HG03139 (cell line): Measurements from ENCODE around the gene GPR149.
"Not testable (repeated sequence)": the region's sequence is repeated elsewhere in the genome, so short reads cannot be mapped to it uniquely, and the experiment has no call there.

Experiments
- ATAC-seq: cut with Tn5 transposase; IDR thresholded peaks from one replicate; pipeline ENCODE4 v1.9.1; 2021; ENCODE audit not compliant: unreplicated experiment

GPR149 gene, protein sequence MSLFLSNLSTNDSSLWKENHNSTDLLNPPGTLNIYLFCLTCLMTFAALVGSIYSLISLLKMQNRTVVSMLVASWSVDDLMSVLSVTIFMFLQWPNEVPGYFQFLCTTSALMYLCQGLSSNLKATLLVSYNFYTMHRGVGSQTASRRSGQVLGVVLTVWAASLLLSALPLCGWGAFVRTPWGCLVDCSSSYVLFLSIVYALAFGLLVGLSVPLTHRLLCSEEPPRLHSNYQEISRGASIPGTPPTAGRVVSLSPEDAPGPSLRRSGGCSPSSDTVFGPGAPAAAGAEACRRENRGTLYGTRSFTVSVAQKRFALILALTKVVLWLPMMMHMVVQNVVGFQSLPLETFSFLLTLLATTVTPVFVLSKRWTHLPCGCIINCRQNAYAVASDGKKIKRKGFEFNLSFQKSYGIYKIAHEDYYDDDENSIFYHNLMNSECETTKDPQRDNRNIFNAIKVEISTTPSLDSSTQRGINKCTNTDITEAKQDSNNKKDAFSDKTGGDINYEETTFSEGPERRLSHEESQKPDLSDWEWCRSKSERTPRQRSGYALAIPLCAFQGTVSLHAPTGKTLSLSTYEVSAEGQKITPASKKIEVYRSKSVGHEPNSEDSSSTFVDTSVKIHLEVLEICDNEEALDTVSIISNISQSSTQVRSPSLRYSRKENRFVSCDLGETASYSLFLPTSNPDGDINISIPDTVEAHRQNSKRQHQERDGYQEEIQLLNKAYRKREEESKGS

DNA sequence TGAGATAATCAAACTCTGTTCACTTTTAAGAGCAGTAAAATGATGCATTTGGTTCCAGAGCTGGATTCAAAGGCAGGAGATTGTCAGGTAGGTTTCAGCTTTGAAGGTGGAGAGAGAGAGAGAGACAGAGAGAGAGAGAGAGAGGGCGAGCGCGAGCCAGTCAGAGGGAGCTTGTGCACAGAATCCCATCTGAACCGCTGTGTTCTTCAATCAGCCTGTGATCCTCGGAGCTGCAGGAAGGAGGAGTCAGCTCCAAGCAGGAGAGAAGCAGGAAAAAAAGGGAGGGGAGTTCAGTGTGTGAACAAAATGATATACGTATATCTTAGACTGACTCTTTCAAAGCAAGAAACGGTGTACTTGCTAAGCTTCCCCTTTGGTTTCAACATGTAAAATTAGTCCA is at the start of gene GPR149:
Gene GPR149 (minus strand): TSS at position 177 of the 400 bp plus-strand sequence. CDS start 575 bp downstream, outside the sequence.
- ATAC-seq: no peak

DNA sequence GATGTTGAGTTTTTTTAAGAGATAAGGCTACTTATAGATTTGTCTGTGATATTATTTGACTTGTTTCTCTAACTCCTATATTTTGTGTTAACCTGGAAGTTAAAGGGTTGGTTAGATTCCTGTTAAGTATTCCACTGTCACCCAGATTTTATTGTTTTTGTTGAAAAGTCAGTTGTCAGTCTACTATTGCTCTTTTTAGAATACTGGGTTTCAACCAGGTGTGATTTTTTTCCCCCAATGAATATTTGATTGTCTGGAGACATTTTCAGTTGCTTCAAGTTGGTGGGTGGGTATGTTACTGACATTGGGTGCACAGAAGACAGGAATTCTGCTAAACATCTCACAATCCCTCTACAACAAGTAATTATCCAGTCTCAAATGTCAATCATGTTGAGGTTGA is 43.8 kb upstream of the GPR149 start:
- no peak for ATAC-seq

DNA sequence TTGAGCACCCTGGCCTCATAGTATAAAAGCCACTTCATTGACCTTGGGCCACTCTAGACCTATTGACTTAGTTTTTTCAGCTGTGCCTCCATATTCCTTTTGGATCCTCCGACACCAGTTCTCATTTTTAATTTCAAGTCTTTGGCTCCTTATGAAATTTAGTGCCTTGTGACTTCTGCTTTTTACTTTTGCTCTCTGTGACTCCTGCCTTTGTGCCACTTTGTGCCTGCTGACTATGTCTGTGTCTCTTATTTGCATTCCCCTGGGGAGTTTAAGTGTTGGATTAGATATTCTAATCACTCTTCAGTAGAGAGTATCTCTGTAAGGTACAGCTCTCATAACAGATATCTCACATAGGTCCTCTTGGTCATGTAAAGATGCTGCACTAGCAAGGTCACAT is 39.6 kb upstream of the GPR149 start:
- no peak for ATAC-seq

DNA sequence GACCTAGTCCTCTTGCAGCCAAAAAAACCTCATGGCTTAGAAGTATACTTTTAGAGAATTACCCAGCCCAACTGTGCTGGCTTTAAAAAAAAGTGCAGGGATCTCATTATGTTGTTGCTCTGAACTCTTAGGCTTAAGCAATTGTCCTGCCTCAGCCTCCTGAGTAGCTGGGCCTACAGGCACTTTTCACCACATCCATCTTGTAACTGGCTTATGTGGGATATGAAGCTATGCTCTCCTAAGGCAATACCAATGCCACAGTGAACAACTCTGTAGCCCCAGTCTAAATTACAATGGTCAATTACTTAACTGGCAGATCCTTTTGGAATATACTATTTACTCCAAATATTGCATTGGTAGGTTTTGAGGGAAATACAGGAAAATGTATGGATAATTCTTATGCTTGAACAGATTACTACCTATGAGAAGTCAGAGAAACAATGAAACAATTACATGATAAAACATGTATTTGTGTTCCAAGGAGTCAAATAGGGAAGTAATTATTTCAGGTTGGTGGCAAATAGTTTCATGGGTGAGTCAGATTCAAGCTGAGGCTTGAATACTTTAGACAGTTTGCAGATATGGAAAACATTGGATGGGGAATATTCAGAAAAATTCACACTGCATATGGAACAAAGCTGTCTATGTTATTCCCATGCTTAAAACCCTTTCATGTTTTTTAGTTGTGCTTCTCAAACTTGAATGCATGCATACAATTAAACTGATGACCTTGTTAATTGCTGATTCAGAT is 34.6 kb upstream of the GPR149 start:
- ATAC-seq: no peak

DNA sequence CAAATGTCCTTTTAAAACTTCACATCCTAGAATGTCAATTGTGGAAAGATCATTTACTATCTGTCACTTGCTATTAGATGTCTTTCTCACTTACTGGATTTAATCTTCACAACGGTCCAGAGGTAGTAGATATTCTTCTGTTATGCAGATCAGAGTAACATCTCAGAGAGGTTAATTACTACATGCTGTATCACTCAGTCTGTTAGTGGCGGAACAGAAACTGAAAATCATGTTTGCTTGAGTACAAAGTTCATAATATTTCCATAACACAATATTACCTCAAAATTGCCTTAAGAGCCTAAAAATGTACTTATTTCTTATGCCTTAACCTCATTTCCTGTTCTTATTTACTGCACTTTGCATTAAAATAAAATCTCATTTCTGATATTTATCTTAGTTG is 28.6 kb upstream of the GPR149 start:
- ATAC-seq: no peak

DNA sequence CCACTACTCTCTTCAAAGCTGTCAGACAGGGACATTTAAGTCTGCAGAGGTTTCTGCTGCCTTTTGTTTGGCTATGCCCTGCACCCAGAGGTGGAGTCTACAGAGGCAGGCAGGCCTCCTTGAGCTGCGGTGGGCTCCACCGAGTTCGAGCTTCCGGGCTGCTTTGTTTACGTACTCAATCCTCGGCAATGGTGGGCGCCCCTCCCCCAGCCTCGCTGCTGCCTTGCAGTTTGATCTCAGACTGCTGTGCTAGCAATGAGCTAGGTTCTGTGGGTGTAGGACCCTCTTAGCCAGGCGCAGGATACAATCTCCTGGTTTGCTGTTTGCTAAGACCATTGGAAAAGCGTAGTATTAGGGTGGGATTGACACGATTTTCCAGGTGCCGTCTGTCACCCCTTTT is 9.1 kb upstream of the GPR149 start:
- ATAC-seq: not testable (repeated sequence)

DNA sequence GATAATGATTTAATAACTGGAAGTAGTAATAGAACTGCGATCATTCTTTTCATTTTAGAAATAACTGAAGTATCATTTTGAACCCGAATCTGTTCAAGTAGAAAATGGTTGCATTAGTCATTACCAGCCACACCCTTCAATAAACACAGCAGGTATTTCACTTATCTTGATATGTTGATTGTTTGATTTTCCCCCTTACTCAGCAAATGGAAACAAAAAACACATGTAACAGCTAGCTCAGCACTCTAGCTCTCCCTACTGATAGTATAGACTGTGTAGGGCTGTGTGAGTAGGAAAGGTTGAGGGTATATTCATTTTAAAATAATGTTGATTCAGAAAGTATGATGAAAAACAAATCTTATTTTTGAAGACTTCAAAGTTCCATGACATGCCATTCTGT is 1.1 kb upstream of the GPR149 start:
- no peak for ATAC-seq

DNA sequence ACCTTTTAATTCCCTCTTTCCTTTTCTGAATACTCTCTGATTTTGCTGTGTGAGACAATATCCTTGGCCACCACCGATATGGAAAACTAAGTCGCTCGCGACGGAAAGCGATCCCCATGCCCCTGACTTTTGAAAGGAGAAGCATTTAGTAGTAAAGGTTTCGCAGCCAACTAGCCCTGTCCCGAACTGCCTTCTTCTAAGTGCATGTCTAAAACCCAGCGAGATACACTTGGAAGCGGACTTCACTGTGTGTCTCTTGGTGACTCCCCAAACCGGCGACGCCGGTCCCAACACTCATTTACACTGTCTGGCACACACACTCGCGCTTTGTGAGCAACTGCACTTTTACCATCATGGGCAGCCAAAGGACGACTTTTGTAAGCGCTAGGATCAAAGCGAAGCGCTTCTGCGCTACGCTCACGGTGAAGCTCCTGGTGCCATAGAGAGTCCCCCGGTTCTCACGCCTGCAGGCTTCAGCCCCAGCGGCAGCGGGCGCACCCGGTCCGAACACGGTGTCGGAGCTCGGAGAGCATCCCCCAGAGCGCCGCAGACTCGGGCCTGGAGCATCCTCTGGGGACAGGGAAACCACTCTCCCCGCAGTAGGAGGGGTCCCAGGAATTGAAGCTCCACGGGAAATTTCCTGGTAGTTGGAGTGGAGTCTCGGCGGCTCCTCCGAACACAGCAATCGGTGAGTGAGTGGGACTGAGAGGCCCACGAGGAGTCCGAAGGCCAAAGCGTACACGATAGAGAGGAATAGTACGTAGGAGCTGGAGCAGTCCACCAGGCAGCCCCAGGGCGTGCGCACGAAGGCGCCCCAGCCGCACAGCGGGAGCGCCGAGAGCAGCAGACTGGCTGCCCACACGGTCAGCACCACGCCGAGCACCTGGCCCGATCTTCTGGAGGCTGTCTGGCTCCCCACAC is 1.4 kb downstream of the GPR149 start:
- ATAC-seq: no peak

DNA sequence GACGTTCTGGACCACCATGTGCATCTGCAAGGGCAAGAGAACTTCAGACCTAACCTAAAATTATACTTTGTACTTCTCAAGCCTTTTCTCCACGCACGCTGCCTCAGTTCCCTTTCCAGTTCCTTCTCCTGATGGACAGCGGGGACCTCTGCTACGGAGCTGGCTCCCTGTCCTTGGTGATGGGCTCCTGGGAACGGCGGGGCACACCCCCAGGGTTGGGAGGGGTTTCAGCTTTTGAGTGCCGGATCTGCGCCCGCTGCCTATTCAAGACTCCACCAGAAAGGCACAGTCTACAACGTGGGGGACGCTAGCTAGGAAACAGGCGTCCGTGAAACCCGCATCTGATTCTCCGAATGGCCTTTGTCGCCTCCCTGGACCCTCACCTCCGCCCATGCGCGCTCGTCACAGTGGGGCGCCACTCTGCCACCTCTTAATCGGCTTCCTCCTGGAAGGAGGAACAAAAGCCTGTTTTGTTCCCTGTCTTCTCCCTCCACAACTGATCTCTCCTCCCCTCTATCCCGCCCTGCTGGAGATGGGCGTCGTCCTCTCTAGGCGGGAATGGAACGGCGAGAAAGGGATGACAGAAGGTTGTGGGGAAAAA is 2.2 kb downstream of the GPR149 start:
- no peak for ATAC-seq

DNA sequence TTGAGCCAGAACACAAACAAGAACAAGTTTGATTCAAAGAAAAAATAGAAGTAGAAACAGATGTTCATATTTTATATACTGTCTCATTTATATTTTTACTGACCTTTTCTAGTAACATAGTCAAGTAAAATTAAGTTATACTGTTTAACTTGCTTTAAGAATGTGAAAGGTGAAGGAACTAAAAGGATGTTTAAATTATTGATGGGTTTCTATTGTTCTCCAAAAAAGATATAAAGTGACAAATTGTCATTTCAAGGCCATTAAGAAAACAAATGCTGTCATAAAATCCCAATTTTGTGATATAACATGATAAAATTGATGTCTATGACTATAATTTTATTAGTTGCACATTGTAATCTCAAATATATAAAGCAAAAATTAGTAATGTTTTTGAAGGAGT is 7.3 kb downstream of the GPR149 start:
- no peak for ATAC-seq

DNA sequence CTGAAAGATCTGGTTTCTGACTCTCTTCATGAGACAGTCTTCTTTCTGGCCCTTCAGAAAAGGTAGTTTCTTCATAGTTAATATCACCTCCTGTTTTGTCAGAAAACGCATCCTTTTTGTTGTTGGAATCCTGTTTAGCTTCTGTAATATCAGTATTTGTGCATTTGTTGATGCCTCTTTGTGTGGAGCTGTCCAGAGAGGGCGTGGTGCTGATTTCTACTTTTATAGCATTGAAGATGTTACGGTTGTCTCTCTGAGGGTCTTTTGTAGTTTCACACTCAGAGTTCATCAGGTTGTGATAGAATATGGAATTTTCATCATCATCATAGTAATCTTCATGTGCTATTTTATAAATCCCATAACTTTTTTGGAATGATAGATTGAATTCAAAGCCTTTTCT is 8.9 kb downstream of the GPR149 start:
- ATAC-seq: no peak

DNA sequence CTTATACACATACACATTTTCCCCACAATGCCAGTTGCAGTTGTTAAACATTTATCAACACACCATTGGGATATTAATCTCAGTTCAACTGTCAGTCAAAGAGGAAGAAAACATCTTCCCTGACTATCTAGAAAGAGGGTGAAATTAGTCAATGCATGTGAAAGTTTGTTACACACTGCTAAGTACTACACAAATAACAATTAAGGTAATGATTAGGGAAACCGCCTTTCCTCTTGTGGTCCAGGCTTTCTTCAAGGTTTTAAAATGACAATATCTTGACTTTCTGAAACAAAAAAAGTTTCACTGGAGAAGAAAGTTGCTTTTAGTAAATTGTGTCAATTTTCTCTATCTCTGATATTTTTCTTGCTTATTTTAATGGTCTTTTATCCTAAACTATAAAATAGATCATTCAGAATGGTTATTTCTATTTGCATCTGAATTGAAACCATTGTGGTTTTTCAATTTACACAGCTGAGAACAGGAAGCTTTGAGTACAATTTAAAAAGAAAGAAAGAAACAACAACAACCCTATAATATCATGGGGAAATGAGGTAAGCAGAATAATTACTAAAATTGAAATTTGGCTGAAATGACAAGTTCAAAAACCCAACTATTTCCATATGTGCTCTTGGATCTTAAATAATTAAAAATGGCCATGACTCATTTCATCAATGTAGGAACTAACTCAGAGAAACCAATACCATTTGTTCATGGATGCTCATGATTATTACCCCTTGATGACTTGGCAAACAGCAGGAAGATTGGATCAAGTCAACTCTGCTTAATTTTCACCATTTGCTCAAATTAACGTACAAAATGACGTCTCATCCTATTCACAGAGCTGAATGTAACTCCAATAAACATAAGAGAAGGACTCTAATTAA is 31.7 kb downstream of the GPR149 start:
- ATAC-seq: peak; percentile 98

DNA sequence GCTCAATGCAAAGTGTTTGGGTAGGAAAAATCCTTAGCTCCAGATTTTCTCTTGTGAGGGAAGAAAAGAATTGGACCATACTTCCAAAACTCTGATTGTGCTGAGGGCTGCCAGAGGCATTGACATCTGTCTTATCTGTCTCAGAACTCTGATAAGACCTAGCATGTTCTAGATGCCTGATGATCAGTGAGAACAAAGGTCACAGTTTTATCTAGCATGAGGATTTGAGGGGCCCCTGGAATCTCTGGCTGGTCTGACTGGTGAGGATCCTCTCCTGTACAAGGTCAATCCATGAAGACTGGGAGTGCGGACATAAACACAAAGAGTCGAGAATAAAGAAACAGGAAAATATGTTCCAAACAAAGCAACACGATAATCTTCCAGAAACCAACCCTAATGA is 40.1 kb downstream of the GPR149 start:
- ATAC-seq: no peak

DNA sequence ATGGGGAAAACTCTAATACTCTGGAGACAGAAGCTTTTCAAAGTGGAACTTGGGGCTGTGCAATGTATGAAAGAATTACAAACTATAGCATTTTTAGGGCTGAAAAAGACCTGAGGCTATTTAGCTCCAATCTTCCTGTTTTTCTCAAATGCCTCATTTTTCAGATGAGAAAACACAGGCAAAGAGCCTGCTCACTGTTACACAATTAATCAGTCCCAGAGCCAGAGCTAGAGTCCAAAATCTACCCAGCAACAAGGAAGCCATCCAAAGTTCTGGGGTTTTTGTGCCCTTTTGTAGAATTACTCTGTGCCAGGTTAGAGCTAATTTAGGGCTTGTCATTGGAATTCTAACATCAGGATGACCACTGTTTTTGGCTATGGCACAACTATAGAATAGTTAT is 45.5 kb downstream of the GPR149 start:
- no peak for ATAC-seq

DNA sequence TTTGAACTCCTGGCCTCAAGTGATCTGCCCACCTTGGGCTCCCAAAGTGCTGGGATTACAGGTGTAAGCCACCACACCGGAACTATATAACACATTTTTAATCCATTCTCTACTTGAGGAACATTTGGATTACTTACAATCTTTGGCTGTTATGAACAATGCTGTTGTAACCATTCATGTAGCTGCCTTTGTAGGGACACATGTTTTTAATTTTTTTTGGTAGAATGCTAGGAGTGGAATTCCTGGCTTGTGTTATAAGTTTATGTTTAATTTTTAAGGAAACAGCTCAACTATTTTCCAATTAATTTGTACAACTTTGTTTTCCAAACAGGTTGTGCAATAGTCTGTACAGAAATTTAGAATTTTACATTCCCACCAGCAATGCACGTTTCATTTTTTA is 51.7 kb downstream of the GPR149 start:
- ATAC-seq: no peak

DNA sequence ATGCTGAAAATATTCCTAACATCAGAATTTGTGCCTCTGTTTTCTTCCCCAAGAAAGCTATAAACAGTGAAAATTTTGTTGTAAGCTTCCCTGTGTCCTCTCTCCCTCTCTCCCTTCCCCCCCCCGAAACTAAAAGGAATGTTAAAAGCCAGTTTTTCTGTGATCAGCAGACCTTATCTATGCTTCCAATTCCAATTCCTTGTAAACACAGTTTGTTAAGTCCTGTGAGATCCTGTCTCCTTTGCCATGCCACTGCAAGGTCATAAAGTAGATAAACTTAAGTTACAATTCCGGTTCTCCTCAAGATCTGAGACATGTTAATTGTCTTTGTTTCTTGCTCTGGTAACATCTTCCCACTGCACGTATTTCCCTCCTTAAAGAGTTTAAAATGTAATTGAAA is 62.8 kb downstream of the GPR149 start:
- no peak for ATAC-seq

DNA sequence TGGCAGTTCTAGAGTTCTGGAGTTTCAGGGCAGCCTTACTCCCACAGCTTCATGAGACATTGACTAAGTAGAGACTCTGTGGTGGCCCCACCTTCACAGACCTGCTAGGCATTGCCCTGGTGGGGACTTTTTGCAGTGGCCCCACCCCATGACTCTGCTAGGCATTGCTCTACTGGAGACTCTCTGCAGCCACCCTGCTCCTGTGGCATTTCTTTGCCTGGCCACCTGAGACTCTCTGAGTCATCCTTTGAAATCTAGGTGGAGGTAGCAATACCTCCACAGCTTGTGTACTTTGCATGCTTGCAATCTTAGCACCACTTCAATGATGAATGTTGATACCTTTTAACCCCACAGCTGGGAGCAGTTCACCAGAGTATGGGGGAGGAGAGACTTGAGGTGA is 65.1 kb downstream of the GPR149 start:
- no peak for ATAC-seq

DNA sequence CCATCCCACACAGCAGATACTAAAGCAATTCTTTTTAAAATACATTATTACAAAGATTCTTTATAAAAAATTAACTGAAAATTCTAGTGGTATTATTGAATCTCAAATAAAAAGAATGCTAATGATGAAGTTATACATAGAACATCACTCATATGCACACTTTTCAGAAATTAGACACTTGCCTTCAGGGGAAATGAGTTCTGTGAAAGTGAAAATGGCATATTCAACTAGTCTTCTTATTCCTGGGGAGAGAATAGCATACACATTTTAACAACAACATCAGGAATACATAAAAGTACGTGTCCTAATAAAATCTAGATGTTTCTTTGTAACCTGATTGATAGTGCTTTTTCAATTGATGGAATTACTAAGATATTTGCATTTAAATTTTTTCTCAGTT is 68.9 kb downstream of the GPR149 start:
- ATAC-seq: no peak

DNA sequence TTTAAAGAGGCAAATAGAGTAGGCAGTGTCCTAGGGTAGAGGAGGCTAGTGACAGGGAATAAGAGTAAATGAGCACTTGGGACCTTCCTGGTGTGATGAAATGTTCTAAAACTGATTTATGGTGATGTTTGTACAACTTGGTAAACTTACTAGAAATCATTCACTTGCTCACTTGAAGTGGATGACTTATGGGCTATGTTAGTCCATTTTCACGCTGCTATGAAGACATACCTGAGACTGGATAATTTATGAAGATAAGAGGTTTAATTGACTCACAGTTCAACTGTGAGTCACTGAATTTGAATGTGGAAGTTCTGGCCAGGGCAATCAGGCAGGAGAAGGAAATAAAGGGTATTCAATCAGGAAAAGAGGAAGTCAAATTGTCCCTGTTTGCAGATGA is 74.0 kb downstream of the GPR149 start:
- no peak for ATAC-seq
